KMS-11 (cell line): Measurements from ENCODE around the gene NOTCH3.

Experiments
- H2AFZ ChIP-seq: fragments of 200-600 bp; sonication (generic); 2 replicates; pipeline ENCODE4 v1.6.1; 2016; ENCODE audit warnings: antibody characterized with exemption, mixed run types, low read depth
- H3K27ac ChIP-seq: fragments of 200-600 bp; sonication (generic); 2 replicates; pipeline ENCODE4 v1.6.1; 2016; ENCODE audit warnings: mild to moderate bottlenecking, mixed run types
- H3K27me3 ChIP-seq: fragments of 200-600 bp; sonication (generic); 2 replicates; pipeline ENCODE4 v1.6.1; 2017; ENCODE audit warnings: mild to moderate bottlenecking, low read depth, mixed run types, moderate library complexity; ENCODE audit not compliant: insufficient read depth
- H3K36me3 ChIP-seq: fragments of 200-600 bp; sonication (generic); 2 replicates; pipeline ENCODE4 v1.6.1; 2017; ENCODE audit warnings: mild to moderate bottlenecking, mixed run types; ENCODE audit not compliant: insufficient read depth
- H3K4me1 ChIP-seq: fragments of 200-600 bp; sonication (generic); 2 replicates; pipeline ENCODE4 v1.6.1; 2016; ENCODE audit warnings: mild to moderate bottlenecking, low read depth, mixed run types; ENCODE audit not compliant: poor library complexity, severe bottlenecking
- H3K4me2 ChIP-seq: fragments of 200-600 bp; sonication (generic); 2 replicates; pipeline ENCODE4 v1.7.0; 2016; ENCODE audit warnings: mild to moderate bottlenecking, mixed run types
- H3K4me3 ChIP-seq: fragments of 200-600 bp; sonication (generic); IDR thresholded peaks from 2 replicates; pipeline ENCODE4 v1.6.1; 2017; ENCODE audit warnings: low read depth, low read length, mixed read lengths; ENCODE audit not compliant: insufficient read depth
- H3K79me2 ChIP-seq: fragments of 200-600 bp; sonication (generic); 2 replicates; pipeline ENCODE4 v1.6.1; 2016; ENCODE audit warnings: low read depth, mixed run types; ENCODE audit not compliant: insufficient read depth
- H3K9ac ChIP-seq: fragments of 200-600 bp; sonication (generic); 2 replicates; pipeline ENCODE4 v1.6.1; 2016; ENCODE audit warnings: mild to moderate bottlenecking, mixed run types
- H4K20me1 ChIP-seq: fragments of 200-600 bp; sonication (generic); 2 replicates; pipeline ENCODE4 v1.6.1; 2016; ENCODE audit warnings: mild to moderate bottlenecking, mixed run types; ENCODE audit not compliant: insufficient read depth
- CTCF ChIP-seq: fragments of 200-600 bp; sonication (generic); conservative IDR thresholded peaks from 2 replicates; pipeline ENCODE4 v1.6.1; 2017; ENCODE audit warnings: low read depth, mild to moderate bottlenecking, antibody characterized with exemption, low read length, moderate library complexity, mixed read lengths

The NOTCH3 gene

GRCh38 chr19:15123900-15124299 is 76.9 kb downstream of the NOTCH3 start:
- TF ChIP-seq CTCF: no peak
- Histone ChIP-seq H3K9ac (no peak overlapping the region), H3K4me2 (no peak overlapping the region), H3K4me1 (peaks cover 4% of the 10 kb centered on the region), H4K20me1 (no peaks in the 10 kb centered on the region), H3K79me2 (no peaks in the 10 kb centered on the region), H2AFZ (no peak overlapping the region), H3K27ac (no peak overlapping the region), H3K4me3 (no peak overlapping the region), H3K36me3 (no peaks in the 10 kb centered on the region), H3K27me3 (peaks cover 5% of the 10 kb centered on the region; the same call in 1 of the 2 replicates)

DNA sequence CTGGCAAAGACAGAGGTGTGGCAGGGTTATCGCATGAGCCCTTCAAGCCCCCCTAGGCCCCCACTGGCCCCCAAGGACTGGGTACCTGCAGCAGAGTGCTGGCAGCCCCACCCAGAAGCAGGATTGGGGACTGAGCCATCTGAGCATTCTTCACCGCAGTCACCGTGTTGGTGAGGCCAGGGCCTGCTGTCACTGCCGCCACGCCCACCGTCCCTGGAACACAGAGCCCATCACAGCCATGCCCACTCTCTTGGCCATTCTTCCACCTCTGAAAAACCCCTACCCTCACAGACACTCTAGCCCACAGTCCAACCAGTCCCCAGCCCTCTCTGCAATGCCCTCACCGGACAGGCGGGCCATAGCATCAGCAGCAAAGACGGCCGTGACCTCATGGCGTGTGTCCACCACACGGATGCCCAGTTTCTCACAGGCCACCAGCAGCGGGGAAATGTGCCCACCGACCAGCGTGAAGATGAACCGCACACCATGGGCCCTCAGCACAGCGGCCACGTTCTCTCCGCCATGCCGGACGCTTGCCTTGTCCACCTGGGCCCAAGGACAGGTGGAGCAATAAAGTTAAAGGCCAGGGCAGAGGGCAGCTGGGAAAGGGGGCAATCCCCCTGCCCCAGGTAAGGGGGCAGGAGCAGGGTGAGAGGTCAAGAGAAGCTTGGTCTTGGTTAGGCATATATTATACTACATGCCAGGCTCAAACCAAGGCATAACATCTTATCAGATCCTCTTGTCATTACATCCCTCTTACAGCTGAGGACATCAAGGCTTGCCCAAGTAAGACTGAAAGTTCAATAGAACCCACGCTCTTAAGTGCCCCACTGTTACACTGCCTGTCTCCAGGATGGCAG is 77.5 kb downstream of the NOTCH3 start:
- Histone ChIP-seq H3K4me1 (peaks cover 4% of the 10 kb centered on the region), H3K4me3 (no peak overlapping the region), H3K27me3 (peaks cover 5% of the 10 kb centered on the region; the same call in 1 of the 2 replicates), H3K27ac (no peak overlapping the region), H3K4me2 (no peak overlapping the region), H2AFZ (no peak overlapping the region), H3K79me2 (no peaks in the 10 kb centered on the region), H4K20me1 (no peaks in the 10 kb centered on the region), H3K9ac (no peak overlapping the region), H3K36me3 (no peaks in the 10 kb centered on the region)
- TF ChIP-seq CTCF: no peak

DNA sequence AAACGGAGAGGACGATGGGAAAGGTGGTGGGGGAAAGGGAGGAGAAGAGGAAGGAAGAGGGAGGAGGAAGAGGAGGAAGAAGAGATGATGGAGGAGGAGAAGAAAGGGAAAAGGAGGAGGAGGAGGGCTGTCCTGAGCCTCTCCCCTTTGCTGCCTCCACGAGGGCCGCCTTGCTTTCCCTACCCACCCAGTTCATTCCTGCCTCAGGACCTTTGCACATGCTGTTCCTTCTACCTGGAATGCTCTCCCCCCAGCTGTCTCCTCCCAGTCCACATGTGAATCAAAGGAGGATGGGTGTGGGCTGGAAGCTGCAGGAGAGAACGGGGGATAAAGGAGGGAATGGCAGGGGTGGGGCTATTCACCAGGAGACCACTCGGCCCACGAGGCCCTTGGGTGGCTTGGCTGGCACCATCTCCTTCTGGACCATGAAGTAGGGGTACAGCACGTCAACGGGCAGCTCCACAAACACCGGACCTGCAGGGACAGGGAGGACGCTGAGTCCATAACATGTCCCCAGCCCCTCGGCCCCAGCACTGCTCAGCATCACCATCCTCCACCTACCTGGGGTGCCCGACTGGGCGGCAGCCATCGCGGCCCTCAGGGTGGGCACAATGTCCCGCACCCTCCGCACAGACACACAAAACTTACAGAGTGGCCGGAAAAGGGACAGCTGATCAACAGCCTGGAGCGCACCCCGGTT is 78.3 kb downstream of the NOTCH3 start:
- H3K4me2 ChIP-seq: no peak overlapping the region
- H3K79me2 ChIP-seq: no peaks in the 10 kb centered on the region
- H3K27me3 ChIP-seq: no peaks in the 10 kb centered on the region
- TF ChIP-seq CTCF: no peak
- peaks cover 4% of the 10 kb centered on the region for H3K4me1 ChIP-seq
- H3K36me3 ChIP-seq: no peaks in the 10 kb centered on the region
- H3K27ac ChIP-seq: no peak overlapping the region
- no peak overlapping the region for H3K9ac ChIP-seq
- no peaks in the 10 kb centered on the region for H4K20me1 ChIP-seq
- H3K4me3 ChIP-seq: no peak overlapping the region
- no peak overlapping the region for H2AFZ ChIP-seq

DNA sequence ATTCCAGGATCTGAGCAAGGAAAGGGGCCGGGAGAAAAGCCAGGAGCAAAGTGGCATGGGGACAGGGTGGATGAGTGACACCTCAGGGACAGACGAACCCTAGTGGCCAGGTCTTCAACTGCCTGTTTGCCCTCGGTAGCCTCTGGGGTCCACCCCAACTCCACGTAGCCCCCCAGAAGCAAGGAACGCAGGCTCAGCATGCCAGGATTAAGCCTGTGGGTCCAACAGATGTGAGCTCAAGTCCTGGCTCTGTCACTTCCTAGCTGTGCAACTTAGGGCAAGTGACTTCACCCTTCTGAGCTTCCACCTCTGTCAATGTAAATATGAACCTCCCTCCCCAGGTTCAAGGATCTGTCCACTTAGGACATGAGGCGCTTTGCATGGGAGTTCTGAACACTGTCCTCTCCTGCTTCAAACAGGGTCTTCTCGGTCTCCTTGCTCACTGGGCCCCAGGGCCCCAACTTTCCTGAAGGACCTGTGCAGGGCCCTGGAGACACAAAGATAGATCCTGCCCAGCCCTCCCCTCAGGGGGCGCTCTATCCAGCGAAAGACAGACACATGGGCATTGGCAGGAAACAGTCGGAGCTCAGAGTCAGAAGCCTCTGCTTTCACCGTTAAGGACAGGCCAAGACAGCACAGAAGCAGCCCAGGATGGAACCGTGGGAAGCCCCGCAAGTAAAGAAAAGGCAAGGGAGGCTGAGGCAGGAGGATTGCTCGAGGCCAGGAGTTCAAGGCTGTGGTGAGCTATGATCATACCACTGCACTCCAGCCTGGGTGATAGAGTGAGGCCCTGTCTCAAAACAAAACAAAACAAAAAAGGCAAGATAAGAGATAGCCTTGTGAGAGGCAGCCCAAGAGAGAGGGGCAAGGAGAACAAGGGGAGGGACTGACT is 80.4 kb downstream of the NOTCH3 start:
- H3K79me2 ChIP-seq: no peaks in the 10 kb centered on the region
- H2AFZ ChIP-seq: no peak overlapping the region
- no peak overlapping the region for H3K27ac ChIP-seq
- no peak overlapping the region for H3K4me2 ChIP-seq
- no peak overlapping the region for H3K4me3 ChIP-seq
- H3K4me1 ChIP-seq: no peaks in the 10 kb centered on the region
- H4K20me1 ChIP-seq: no peaks in the 10 kb centered on the region
- no peak for TF ChIP-seq CTCF
- no peaks in the 10 kb centered on the region for H3K36me3 ChIP-seq
- H3K27me3 ChIP-seq: no peaks in the 10 kb centered on the region
- H3K9ac ChIP-seq: no peak overlapping the region
